ENCODE results near the gene BLOC1S1.
"Not testable (repeated sequence)": the region's sequence is repeated elsewhere in the genome, so short reads cannot be mapped to it uniquely, and the experiment has no call there.

BLOC1S1 gene

GRCh38 chr12:55746174-55746912, 30.5 kb downstream of the BLOC1S1 start:
- no peak for DNase-seq

- DNase-seq: no peak
Observed at GRCh38 chr12:55746913-55747231, 31.0 kb downstream of the BLOC1S1 start.

- no peak for DNase-seq
Observed at GRCh38 chr12:55748230-55748993, 32.6 kb downstream of the BLOC1S1 start.

- no peak for DNase-seq
Observed at GRCh38 chr12:55755246-55755645, 39.4 kb downstream of the BLOC1S1 start.

- no peak for DNase-seq
Observed at GRCh38 chr12:55757701-55758100, 41.9 kb downstream of the BLOC1S1 start.

- DNase-seq: not testable (repeated sequence)
Observed at GRCh38 chr12:55758575-55758974, 42.7 kb downstream of the BLOC1S1 start.

- no peak for DNase-seq
Observed at GRCh38 chr12:55760663-55761062, 44.8 kb downstream of the BLOC1S1 start.

GRCh38 chr12:55762646-55763045, 46.8 kb downstream of the BLOC1S1 start:
- DNase-seq: no peak

- no peak for DNase-seq
Observed at GRCh38 chr12:55765736-55766290, 50.0 kb downstream of the BLOC1S1 start.

- no peak for DNase-seq
Observed at GRCh38 chr12:55767156-55767555, 51.3 kb downstream of the BLOC1S1 start.

Data from NCI-H1436 treated with DMSO at 0.1 percent for 48 hours (cell line).